Measurements from ENCODE around the gene PBX3.

DNA sequence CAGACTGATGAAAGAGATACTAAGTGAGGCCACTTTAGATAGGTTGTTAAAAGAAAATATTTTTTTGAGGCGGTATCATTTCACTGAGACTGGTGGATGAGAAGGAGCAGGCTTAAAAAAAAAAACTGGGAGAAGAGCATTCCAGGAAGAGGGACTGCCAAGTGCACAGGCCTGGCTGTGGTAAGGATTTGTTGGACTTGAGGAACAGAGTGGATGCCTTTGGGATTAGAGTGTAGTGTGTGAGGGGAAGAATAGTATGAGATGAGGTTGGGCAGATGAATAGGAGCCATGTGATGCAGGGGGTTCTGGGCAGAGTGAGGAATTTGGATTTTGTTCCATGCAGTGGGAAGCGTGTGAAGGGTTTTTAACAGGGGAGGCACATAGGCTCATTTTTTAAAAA, 57.9 kb downstream of the PBX3 start:
- no peak for TF ChIP-seq POLR2A (IDR thresholded peaks at IDR 0.05)
- TF ChIP-seq, protein P1, sequence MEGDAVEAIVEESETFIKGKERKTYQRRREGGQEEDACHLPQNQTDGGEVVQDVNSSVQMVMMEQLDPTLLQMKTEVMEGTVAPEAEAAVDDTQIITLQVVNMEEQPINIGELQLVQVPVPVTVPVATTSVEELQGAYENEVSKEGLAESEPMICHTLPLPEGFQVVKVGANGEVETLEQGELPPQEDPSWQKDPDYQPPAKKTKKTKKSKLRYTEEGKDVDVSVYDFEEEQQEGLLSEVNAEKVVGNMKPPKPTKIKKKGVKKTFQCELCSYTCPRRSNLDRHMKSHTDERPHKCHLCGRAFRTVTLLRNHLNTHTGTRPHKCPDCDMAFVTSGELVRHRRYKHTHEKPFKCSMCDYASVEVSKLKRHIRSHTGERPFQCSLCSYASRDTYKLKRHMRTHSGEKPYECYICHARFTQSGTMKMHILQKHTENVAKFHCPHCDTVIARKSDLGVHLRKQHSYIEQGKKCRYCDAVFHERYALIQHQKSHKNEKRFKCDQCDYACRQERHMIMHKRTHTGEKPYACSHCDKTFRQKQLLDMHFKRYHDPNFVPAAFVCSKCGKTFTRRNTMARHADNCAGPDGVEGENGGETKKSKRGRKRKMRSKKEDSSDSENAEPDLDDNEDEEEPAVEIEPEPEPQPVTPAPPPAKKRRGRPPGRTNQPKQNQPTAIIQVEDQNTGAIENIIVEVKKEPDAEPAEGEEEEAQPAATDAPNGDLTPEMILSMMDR (IDR thresholded peaks at IDR 0.05): no peak
